Bone marrow (tissue), 2 donors: ENCODE data around the gene CALHM1.
"Not testable (repeated sequence)": the region's sequence is repeated elsewhere in the genome, so short reads cannot be mapped to it uniquely, and the experiment has no call there.

Source experiments
- DNase-seq, 2 donors: peaks; one replicate each; lab custom pipeline; 2025; lab: John Stamatoyannopoulos, UW

CALHM1 gene, protein sequence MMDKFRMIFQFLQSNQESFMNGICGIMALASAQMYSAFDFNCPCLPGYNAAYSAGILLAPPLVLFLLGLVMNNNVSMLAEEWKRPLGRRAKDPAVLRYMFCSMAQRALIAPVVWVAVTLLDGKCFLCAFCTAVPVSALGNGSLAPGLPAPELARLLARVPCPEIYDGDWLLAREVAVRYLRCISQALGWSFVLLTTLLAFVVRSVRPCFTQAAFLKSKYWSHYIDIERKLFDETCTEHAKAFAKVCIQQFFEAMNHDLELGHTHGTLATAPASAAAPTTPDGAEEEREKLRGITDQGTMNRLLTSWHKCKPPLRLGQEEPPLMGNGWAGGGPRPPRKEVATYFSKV

GRCh38 chr10:103458720-103459119, at the start of gene CALHM1:
Gene CALHM1 (minus strand): TSS chr10:103458900. CDS start chr10:103458751, 149 bp downstream.
- no peak for DNase-seq

- DNase-seq = no peak
Observed at GRCh38 chr10:103507235-103508191, 48.8 kb upstream of the CALHM1 start.

DNA sequence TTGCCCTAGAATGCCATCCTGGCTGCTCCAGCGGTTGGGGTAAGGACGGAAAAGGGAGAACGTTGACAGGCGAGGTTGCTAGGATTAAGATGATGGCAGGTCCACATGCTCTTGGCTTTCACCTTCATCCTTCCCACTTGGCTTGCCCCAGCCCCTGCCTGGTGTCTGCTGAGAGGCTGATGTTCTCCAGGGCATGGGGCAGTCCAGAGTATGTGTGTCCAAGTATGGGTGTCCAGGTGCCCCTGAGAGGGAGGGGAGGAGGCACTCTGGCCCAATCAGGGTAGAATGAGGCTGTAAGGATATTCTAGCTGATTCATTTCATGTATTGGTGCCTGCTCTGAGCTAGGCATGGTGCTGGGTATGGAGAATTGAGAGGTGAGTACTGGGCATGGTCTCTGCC, 47.4 kb upstream of the CALHM1 start:
- DNase-seq = no peak

DNA sequence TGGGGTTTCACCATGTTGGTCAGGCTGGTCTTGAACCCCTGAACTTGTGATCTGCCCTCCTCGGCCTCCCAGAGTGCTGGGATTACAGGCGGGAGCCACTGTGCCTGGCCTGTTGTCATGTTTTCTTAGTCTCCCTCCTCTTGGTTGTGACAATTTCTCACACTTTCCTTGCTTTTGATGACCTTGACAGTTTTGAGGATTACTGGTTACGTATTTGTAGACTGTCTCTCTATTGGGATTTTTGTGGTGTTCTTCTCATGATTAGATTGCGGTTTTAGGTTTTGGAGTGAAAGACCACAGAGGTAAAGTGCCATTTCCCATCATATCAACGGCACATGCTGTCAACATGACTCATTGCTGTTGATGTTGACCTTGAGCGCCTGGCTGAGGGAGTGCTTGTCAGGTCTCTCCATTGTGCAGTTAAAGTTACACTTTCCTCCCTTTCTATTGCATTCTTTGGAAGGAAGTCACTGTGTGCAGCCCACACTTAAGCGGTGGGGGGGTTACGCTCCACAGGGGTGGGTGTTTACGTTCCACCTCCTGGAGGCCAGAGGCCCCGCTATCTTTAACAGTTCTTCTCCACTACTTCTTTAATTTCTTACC, 45.6 kb upstream of the CALHM1 start:
- peak in 1 of 2 donors; percentile 43 for DNase-seq

DNA sequence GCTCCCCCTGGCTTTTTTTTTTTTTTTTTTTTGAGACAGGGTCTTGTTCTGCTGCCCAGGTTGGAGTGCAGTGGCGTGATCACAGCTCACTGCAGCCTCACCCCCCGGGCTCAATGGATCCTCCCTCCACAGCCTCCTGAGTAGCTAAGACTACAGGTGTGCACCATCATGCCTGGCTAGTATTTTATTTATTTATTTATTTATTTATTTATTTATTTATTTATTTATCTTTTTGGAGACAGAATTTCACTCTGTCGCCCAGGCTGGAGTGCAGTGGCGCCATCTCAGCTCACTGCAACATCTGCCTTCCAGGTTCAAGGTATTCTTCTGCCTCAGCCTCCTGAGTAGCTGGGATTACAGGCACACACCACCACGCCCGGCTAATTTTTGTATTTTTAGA, 45.1 kb upstream of the CALHM1 start:
- not testable (repeated sequence) for DNase-seq

DNA sequence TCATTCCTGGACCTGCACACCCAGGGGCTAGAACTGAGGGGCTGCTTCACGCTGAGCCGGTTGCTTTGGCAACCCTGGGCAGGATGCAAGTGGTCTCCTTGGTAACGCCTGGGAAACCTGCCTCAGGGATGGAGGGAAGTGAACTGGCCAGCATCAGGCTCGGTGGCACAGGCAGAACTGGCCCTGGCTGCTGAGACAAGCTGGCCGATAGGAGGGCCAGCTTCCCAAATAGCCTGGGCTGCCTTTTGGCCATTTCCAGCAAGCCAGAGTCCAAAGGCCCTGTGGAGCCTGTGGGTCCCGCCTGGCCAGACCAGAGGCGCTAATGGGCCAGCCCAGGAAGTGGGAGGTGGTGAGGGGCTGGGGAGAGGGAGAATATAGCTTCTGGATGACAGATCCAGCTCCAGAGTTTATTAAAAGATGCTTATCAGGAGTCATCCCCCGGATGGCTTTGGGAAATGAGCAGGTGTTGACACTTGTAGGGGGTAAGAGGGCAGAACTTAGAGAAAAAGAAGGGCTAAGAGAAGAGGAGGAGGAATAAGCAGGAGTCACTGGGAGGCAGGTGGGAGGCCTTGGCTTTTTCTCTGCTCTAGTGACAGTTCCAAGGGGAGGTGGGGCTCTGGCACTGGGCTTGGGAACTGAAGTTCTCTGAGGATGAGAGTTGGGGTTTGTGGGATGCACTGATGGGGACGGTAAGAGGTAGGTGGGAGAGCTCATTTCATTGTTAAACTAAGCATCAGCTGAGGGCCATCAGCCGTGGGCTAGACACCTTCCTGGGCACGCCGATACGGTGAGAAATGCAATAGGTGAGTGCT, 44.4 kb upstream of the CALHM1 start:
- DNase-seq = no peak

GRCh38 chr10:103501186-103501585, 42.5 kb upstream of the CALHM1 start:
- DNase-seq = no peak

- DNase-seq = no peak
Observed at GRCh38 chr10:103500481-103500880, 41.8 kb upstream of the CALHM1 start.

- no peak for DNase-seq
Observed at GRCh38 chr10:103499881-103500280, 41.2 kb upstream of the CALHM1 start.

DNA sequence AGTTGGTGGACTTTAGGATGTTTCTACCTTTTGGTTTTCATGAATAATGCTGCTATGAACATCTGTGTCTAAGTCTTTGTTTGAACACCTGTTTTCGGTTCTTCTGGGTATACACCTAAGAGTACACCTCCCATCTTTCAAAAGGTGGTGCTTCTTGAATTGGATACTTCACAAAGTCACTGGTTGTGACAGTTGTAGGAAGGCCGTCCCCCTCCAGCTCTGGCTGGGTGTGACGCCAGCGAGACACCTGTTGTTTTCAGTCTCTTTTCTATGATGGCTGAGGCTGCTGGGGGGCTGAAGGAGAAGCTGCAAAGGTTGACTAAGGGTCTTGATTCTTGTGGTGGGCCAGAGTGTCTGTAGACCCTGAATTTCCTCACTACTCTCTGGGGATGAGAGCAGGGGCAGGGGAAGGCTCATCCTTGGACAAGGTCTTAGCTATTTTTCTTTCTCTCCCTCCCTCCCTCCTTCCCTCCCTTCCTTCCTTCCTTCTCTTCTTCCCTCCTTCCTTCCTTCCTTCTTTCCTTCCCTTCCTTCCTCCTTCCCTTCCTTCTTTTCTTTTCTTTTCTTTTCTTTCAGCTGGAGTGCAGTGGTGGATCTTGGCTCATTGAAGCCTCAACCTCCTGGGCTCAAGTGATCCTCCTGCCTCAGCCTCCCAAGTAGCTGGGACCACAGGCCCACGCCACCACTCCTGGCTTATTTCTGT, 40.4 kb upstream of the CALHM1 start:
- DNase-seq = no peak

DNA sequence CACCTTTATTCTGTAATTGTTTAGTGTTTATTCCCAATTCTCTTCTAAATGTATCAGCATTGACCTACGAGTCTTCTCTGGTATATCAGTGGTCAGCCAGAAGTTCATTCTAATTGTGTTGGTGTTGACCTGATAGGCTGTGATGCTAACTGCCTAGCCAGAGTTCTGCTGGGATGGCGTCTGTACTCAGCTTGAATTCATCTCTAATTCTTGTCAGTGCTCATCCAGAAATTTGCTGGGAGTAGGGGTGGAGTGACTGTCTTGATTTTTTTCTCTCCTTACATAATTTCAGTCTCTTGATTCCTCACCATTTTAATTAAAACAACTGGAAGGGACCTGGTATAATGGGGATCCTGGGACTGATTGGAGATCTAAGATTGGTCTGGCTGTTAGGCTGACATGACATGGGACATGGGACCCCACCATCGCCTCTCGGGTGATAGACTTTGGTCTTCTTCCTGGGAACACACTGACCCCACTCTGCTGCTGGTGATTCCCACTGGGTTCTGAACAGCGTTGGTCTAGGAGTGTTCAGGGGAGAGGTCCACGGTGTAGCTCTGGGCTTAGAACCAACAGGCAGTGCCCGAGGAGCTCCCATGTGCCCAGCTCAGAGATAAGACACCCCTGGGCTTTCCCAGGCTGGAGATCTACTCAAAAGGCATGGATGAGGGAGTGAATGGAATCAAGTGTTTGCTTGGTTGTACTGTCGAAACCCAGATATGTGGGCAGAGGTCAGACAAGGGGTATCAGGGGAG, 38.6 kb upstream of the CALHM1 start:
- no peak for DNase-seq

GRCh38 chr10:103495321-103495720, 36.6 kb upstream of the CALHM1 start:
- DNase-seq = no peak

DNA sequence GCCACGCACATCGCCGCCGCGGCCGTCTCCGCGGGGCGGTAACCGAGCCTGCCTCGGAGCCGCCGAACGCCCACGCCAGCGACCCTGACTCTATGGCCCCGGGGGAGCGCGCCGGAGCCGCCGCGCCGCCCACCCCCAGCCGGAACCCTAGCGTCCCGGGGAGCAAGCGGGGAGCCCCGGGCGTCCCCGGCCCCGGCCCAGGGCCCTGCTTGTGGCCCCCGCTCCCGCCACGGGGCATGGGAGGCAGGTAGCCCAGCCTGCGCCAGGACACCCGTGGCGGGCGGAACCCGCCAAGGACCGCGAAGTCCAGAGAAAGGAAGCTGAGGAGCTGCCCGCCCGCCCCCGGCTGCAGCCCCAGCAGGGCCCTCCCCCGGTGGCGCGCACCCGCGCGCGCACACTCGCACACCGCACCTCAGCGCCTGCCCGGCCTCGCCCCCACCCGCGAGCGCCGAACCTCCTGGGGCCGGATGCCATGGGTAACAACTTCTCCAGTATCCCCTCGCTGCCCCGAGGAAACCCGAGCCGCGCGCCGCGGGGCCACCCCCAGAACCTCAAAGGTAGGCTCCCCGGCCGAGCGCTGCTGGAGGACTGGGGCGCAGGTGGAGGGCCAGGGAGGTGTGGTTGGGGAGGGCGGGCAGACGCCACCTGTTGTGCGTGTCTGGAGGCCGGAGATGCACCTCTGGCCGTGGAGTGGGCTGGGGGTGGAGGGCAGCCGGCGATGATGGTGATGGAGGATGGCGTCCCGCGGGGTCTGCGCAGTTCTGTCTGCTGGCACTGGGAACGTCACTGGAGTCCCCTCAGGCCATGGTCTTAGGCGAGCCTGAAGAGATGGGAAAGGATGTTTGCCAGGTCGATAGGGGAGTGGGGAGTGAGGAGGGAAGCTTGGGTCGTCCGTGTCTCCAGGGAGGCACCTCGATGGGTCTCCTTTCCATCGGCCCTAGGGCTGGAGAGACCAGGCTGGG, 35.5 kb upstream of the CALHM1 start:
- no peak for DNase-seq

DNA sequence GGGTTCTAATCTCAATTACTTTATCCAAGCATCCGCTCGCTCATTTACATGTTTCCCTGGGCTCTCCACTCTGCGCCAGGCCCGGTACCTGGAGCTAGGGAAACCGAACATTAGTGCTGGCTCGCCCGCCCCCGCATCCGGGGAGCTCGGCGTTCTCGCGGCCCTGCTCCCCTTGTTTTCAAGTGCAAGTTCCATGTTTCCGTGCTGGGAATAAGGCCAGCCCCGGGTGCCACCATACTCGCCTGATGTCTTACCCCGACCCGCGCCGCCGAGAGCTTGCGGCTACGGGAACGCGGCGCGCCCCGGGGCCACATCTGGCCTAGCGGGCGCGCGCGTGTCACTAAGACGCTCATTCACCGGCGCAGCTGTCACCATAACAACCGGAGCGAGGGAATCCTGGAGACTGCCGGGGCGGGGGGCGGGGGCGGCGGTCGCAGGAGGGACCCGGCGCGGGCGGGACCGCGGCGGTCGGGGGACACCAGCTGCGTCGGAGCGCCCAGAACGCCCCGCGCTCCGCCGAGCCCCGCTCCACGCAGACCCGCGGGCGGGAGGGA, 34.7 kb upstream of the CALHM1 start, which contains the start of gene NEURL1:
NEURL1 (plus strand) TSS at position 344 of the 554 bp plus-strand sequence. CDS start 683 bp downstream, outside the sequence.
- DNase-seq = no peak

DNA sequence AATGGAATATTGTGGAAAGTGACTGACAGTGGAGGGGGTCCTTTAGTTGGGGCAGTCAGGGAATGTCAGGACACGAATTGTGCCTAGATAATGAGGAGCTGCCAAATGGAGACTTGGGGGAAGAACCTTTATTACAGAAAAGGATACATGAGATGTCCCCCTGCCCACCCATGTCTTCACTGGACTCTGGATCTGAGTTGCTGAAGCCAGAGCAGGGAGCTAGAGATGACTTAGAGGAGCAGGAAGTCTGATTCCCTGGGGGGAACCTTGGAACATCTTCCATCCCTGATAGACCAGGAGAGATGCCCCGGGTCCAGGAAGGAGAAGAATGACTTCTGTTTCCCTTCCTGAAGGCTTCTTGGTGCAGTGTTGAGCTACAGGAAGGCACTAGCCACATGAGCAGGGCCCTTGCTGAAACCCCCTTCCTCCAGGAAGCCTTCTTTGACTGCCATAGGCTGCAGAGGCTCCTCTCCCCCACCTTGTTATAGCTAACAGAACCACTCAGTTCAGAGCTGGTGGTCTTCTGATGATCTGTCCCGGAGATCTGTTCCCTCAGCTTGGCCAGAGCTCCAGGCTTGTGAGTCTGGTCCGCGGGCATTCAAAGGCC, 34.1 kb upstream of the CALHM1 start:
- DNase-seq = no peak

DNA sequence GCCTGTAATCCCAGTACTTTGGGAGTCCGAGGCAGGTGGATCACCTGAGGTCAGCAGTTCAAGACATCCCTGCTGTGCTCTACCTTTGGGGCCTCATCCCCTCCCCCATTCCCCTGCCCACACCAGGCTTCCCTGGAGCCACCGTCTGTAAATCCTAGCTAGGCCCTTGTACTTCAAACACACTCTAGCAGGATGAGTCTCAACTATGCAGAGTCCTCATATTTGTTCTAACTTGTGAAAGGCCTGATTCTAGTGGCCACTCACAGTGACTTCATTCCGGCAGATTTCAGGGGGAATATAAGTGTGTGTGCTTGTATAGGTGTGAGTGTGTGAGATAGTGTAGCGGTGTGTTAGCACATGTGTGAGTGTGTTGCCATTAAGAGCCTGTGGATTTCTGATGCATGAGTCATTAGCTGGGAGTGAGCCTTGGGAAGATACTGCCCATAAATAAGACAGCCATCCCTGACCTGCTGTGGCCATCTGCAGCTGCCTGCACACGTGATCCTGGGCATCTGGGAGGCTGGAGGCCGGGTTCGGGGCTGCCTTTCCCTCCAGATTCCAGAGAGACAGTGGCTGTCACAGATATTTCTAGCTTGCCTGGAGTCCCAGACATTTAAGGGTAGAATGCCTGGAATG, 33.1 kb upstream of the CALHM1 start:
- no peak for DNase-seq

GRCh38 chr10:103490986-103491314, 32.2 kb upstream of the CALHM1 start:
- no peak for DNase-seq

- DNase-seq = no peak
Observed at GRCh38 chr10:103487410-103487708, 28.7 kb upstream of the CALHM1 start.
